Stimulated activated CD4-positive, alpha-beta T cell treated with anti-CD3 and anti-CD28 coated beads, Interleukin-15, amount 100 ng/mL, for 24 hours (primary cell): ENCODE data around the gene CALM1.

ENCODE experiments used
- DNase-seq: peaks from one replicate; pipeline ENCODE4 v3.0.0-alpha.2; 2020

The CALM1 gene

DNA sequence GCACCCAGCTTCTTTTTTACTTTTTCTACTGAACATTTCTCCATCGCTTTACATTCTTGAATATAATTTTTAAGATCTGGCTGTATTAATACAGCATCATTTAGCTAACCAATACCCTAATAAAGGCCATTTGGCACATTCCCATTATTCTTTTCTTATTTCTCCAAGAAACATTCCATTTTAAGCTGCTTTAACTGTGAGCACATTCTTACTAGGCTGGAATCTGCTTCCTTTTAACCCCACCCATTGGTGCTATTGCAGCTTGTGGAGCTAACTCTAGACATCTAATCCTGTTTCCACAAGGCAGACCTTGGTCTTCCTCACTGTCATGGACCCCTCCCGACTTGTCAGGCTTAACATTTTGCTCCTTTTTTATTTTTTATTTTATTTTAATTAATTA lies 15.2 kb downstream of the CALM1 start:
- DNase-seq, result no peak

GRCh38 chr14:90416720-90417119 lies 19.9 kb downstream of the CALM1 start:
- DNase-seq, result no peak

DNA sequence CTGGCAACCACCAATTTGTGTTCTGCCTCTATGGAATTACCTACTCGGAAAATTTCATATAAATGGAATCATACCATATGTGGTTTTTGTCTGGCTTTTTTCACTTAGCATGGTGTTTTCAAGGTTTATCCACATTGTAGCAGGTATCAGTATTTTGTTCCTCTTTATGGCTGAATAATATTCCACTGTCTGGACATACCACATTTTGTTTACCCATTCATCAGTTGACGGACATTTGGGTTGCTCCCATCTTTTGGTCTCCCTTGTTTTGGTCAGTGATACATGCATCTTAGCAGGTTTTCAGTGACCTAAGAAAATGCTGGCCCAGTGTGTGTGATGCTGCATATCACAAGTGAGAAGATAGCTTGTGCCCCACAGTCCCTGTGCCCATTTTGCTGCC lies 21.2 kb downstream of the CALM1 start:
- no peak for DNase-seq

GRCh38 chr14:90419200-90419599 lies 22.4 kb downstream of the CALM1 start:
- DNase-seq, result no peak

- no peak for DNase-seq
Observed at GRCh38 chr14:90421001-90421631, 24.3 kb downstream of the CALM1 start.

- no peak for DNase-seq
Observed at GRCh38 chr14:90421632-90422020, 24.8 kb downstream of the CALM1 start.

GRCh38 chr14:90423166-90423565 lies 26.3 kb downstream of the CALM1 start:
- no peak for DNase-seq

DNA sequence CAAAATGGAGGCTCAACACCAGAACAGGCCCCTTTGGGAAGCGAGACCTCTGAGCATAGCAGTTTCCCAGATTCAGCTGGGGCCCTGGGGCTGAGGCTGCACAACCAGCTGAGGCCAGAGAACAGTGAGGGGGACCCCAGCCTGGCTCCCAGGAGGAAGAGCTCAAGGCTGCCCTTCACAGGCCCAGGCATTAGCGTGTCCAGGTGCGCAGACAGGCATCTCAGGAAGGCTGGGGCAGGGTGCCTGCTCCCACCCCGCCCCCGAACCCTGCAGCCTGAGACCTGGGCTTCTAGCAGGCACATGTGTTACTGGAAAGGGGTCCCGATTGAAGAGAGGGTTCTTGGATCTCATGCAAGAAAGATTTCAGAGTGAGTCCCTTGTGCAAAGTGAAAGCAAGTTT lies 27.2 kb downstream of the CALM1 start:
- DNase-seq, result no peak

GRCh38 chr14:90424686-90425372 lies 28.0 kb downstream of the CALM1 start:
- no peak for DNase-seq

DNA sequence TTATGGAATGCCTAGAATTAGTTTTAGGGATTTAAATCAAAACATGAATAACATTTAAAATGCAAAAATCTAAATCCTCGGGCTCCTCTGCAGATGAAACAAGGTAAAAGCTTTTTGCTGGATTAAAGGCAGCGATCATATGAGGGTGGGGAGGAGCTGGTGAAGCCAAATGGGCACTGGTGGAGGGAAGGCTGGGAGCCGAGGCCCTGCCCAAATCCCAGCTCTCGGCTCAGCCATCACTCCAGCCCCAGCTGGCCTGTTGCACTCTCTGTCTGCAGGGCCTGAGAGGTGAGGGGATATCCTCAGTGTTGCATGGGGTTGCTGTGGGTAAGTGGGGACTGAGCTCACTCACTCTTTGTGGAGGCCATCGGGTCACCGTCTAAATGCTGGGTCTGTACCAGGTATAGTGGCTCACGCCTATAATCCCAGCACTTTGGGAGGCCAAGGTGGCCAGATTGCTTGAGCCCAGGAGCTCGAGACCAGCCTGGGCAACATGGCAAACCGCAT lies 28.6 kb downstream of the CALM1 start:
- no peak for DNase-seq

DNA sequence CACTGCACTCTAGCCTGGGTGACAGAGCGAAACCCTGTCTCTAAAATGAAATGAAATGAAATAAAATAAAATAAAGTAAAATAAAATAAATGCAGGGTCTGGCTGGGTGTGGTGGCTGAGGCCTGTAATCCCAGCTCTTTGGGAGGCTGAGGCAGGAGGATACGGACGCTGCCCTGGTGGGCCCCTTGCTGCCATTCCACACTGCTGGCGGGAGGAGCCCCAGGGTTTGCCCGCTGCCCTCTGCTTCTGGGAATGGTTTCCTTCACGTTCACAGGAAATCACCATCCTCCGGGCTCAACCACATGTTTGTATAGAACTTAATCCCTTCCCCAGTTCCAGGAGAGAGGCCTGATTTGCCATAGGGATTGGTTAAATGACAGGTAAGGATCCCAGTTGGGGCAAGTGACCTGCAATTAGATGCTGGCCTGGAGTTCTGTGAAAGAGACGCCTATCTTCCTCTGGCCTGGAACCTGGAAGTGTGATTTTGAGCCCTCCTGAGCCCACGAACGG lies 29.3 kb downstream of the CALM1 start:
- DNase-seq, result no peak

DNA sequence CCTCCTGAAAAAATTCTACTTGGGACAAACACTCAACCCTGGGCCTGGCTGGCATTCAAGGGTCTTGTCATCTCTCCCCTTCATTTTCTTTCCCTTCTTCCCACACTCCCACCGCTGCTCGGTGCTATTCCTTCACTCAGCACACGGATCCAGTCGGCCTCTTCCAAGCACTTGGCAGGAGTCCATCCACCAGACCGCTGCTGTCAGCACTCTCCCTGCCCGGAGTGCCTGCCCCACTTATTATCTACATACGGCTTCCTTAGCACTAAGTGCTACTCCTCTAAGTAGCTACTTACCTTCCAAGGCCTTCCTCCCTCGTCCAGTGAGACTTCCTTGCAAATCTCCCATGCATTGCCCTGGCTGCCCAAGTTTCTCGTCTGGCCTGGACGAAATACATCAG lies 29.8 kb downstream of the CALM1 start:
- no peak for DNase-seq

DNA sequence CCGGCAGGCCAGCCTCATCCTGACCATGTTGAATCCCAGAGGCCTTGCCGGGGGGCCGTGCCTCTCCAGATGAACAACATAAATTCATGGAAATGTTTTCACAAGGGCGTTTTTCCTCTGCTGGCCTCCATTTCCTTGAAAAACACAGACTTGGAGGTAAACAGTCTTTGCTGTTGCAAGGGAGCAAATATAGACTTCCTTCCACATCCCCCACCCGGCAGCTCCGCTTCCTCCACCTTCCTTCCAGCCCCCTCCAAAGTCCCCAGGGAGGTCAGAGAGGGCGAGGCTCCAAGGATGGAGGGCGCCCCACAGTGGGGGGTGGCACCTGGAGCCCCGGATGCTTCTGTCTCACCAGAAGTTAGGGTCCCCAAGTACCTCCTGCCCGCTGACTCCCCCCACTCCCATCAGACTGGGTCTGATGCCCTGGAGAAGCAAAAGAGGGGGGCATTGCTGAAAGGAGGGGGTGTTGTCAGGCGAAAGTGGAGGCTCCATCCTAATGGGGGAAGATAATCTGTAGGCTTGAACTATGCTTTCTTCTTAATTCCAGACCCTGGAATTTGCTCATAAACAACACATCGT lies 31.1 kb downstream of the CALM1 start:
- DNase-seq, result no peak

DNA sequence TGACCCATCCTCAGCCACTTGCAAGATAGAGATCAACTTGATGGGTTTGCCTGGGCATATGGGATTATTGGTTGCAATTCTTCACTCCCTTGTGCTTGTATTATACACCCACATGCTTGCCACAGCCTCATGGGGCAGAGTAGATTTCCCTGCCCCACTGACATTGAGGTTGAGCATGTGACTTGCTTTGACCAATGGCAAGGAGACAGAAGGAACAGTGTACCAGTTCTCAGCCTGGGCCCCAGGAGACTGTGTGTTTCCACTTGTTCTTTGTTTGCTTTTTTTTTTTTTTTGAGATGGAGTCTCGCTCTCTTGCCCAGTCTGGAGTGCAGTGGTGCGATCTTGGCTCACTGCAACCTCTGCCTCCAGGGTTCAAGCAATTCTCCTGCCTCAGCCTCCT lies 31.8 kb downstream of the CALM1 start:
- no peak for DNase-seq

DNA sequence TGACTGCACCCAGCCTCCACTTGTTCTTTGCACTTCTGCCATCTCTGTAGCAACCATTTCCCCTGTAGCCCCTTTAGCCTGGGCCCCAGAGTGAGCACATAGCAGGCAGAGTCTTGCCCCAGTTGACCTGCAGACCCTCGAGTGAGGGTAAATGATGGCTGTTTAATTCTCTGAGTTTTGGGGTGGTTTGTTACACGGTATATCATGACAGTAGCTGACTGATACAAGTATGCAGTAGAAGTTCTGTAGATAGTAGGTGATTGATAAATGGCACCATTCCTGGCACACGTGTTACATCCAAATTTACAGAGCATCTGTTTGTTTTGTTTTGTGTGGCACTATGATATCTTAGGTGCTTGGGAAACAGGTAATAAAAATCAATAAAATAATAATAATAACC lies 32.4 kb downstream of the CALM1 start:
- no peak for DNase-seq

GRCh38 chr14:90429754-90430153 lies 32.9 kb downstream of the CALM1 start:
- DNase-seq, result no peak

DNA sequence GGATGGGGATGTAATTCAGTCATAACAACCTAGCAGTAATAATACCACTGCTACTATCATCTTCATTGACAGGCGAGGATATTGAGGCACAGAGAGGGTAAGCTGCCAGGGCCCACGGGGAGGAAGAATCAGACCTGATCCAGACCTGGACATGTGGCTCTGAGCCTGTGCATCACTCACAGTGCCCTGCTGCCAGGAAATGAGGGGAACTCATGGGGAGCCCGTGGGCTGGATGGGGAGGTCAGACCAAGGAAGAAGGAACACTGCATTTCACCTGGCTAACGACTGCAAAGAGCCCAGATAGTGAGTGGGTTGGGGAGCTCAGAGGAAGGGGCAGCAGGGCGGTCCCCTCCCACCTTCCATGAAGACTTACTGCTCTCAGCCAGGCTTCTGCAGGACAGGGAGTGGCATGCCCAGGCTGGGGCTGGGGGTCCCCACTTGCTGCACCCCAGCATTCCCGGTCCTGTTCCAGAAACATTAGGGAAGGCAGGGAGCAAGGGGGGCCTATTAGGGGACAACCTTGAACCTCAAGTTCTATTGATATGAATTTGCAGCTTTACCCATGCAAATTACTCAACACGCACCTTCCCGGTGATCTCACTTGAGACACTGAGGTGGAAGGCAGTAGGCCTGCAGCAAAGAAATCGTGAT lies 37.7 kb downstream of the CALM1 start:
- no peak for DNase-seq

GRCh38 chr14:90438841-90439240 lies 42.0 kb downstream of the CALM1 start:
- no peak for DNase-seq

- no peak for DNase-seq
Observed at GRCh38 chr14:90440021-90440451, 43.2 kb downstream of the CALM1 start.

- no peak for DNase-seq
Observed at GRCh38 chr14:90440592-90440991, 43.8 kb downstream of the CALM1 start.

- DNase-seq, result no peak
Observed at GRCh38 chr14:90442388-90442787, 45.6 kb downstream of the CALM1 start.

DNA sequence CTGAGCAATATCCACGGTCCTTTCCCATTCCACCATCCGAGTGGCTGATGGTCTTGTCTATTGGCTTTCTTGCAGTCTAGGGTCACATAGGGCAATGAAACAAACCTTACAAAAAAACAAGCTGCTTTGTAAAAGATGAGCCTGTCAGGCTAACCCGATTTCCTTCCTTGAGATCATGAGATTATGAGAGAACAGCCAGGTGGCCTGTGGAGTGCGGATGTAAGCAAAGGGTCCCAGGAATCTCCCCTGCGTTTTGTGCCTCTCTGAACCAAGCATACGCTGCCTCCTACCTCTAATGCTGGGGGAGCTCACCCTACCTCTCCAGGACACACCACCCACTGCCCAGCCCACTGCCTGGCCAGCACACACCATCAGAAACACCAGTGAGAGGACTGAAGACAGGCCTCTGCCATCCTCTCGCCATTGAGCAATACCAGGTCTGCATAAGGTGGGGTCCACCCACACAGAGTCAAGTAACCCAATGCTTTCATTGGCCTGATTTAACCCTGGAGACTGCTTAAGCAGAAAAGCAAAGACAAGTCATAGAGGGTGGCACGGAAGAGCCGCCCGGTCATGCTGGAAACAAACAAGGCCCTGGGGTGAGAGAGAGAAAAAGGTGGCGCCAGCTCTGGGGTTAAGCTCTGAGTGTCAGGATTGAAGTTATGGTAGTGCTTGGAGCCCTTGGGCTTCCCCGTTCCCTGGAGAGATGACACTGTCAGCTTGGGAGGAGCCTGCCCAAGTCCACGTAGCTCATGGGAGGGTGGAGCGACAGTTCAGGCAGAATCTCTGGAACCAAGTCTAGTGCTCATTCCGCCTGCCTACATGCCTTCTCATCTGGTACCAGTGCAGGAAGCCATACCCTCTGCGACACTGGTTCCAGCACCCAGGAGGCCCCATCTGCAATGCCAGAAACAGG lies 46.6 kb downstream of the CALM1 start:
- DNase-seq, result no peak
